GM12891 (cell line): ENCODE results near the gene MVD. TPM values are rescaled to one million over a fixed set of nuclear protein-coding genes. Genes with fewer than 3 reads are reported as not detected.

Source experiments
- DNase-seq: peaks from one replicate; pipeline ENCODE4 v3.0.0; 2011; ENCODE audit warnings: low spot score; ENCODE audit not compliant: insufficient read length
- FAIRE-seq: peaks from 2 replicates; lab custom pipeline; 2011; peaks lifted over from hg19 to GRCh38; lab: Jason Lieb, UNC
- PAX5 ChIP-seq: IDR thresholded peaks from 2 replicates; pipeline ENCODE4 v1.6.1; 2011; ENCODE audit warnings: low read length, moderate library complexity, mild to moderate bottlenecking; ENCODE audit not compliant: insufficient read depth, severe bottlenecking
- POLR2A ChIP-seq: IDR thresholded peaks from 2 replicates; pipeline ENCODE4 v1.6.1; 2011; ENCODE audit warnings: low read depth, low read length, control low read depth
- POLR2AphosphoS5 ChIP-seq: IDR thresholded peaks from 2 replicates; pipeline ENCODE4 v1.6.1; 2011; ENCODE audit warnings: low read depth, low read length, control low read depth
- POU2F2 ChIP-seq: IDR thresholded peaks from 2 replicates; pipeline ENCODE4 v1.6.1; 2011; ENCODE audit warnings: low read depth, mild to moderate bottlenecking, control low read depth, low read length, moderate library complexity
- SPI1 ChIP-seq: IDR thresholded peaks from 2 replicates; pipeline ENCODE4 v1.6.1; 2011; ENCODE audit warnings: low read depth, low read length, control low read depth
- TAF1 ChIP-seq: IDR thresholded peaks from 2 replicates; pipeline ENCODE4 v1.6.1; 2011; ENCODE audit warnings: low read depth, low read length, control low read depth
- polyA plus RNA-seq: library from polyadenylated mRNA; unstranded; fragments of >200 nt; gene quantifications from one replicate; pipeline ENCODE4 v1.2.1, GENCODE V29; 2012; ENCODE audit warnings: low read depth, missing spikeins, inconsistent platforms; ENCODE audit not compliant: missing spikeins

The MVD gene
- 85.4 TPM for polyA plus RNA-seq

- peak; percentile 100 for DNase-seq
- peak; percentile 100 for FAIRE-seq
- TF ChIP-seq SPI1 (no peak), PAX5 (no peak), POLR2AphosphoS5 (peak; percentile 64), POU2F2 (no peak), TAF1 (peak; percentile 63; the same call in 1 of the 2 replicates), POLR2A (peak; percentile 76)
Measured at GRCh38 chr16:88662843-88663606, at the start of gene MVD. TSS of gene MVD (minus strand) at chr16:88663091. CDS start at chr16:88663080, 11 bp downstream.

GRCh38 chr16:88712362-88712979 lies 49.6 kb upstream of the MVD start:
- FAIRE-seq (no peak), DNase-seq (no peak)
- TF ChIP-seq POLR2A, result no peak
- no peak for TF ChIP-seq SPI1
- no peak for TF ChIP-seq TAF1
- no peak for TF ChIP-seq POLR2AphosphoS5
- no peak for TF ChIP-seq PAX5

- FAIRE-seq (no peak), DNase-seq (no peak)
- TF ChIP-seq TAF1, result no peak
- no peak for TF ChIP-seq PAX5
- TF ChIP-seq SPI1, result no peak
- no peak for TF ChIP-seq POLR2A
- TF ChIP-seq POU2F2, result no peak
- TF ChIP-seq POLR2AphosphoS5, result no peak
Measured at GRCh38 chr16:88711750-88712340, 49.0 kb upstream of the MVD start.

GRCh38 chr16:88710556-88710955 lies 47.7 kb upstream of the MVD start:
- DNase-seq, result no peak
- FAIRE-seq, result no peak
- TF ChIP-seq POU2F2 (no peak), POLR2A (no peak), SPI1 (no peak), POLR2AphosphoS5 (no peak), TAF1 (no peak), PAX5 (no peak)

- peak; percentile 41 for FAIRE-seq
- no peak for DNase-seq
- 0 out of 2 replicates have a peak, but pooled peaks have one; percentile 18 for TF ChIP-seq TAF1
- no peak for TF ChIP-seq PAX5
Measured at GRCh38 chr16:88706965-88707826, 44.3 kb upstream of the MVD start.

- TF ChIP-seq TAF1 (no peak), PAX5 (peak; percentile 31), POLR2A (no peak; the same call in 1 of the 2 replicates), SPI1 (no peak), POU2F2 (no peak)
- FAIRE-seq (peak; percentile 100), DNase-seq (peak; percentile 100)
Measured at GRCh38 chr16:88706229-88706964, 43.5 kb upstream of the MVD start, which contains the start of the genes CTU2 and RNF166. TSS of gene CTU2 (plus strand) at chr16:88706503. CDS start at chr16:88706531, 28 bp downstream. TSS of gene RNF166 (minus strand) at chr16:88706408. CDS start at chr16:88706325, 83 bp downstream.

GRCh38 chr16:88705801-88706228 lies 42.9 kb upstream of the MVD start:
- no peak for TF ChIP-seq SPI1
- TF ChIP-seq POLR2AphosphoS5, result no peak
- no peak for TF ChIP-seq TAF1
- TF ChIP-seq POLR2A, result no peak
- no peak for TF ChIP-seq POU2F2
- TF ChIP-seq PAX5, result no peak
- peak; percentile 13 for FAIRE-seq
- DNase-seq, result no peak

- FAIRE-seq, result no peak
- no peak for DNase-seq
- TF ChIP-seq POLR2AphosphoS5, result no peak
- peak; percentile 62 for TF ChIP-seq SPI1
Measured at GRCh38 chr16:88705076-88705684, 42.3 kb upstream of the MVD start.
